NCI-H1092 treated with DMSO at 0.1 percent for 48 hours (cell line): Measurements from ENCODE around the gene SLC2A11.
A peak's percentile ranks its signal among the peaks of the same experiment; 100 is the strongest.

Experiments
- DNase-seq: peaks from one replicate; lab custom pipeline; 2025; lab: John Stamatoyannopoulos, UW

The SLC2A11 gene

DNA sequence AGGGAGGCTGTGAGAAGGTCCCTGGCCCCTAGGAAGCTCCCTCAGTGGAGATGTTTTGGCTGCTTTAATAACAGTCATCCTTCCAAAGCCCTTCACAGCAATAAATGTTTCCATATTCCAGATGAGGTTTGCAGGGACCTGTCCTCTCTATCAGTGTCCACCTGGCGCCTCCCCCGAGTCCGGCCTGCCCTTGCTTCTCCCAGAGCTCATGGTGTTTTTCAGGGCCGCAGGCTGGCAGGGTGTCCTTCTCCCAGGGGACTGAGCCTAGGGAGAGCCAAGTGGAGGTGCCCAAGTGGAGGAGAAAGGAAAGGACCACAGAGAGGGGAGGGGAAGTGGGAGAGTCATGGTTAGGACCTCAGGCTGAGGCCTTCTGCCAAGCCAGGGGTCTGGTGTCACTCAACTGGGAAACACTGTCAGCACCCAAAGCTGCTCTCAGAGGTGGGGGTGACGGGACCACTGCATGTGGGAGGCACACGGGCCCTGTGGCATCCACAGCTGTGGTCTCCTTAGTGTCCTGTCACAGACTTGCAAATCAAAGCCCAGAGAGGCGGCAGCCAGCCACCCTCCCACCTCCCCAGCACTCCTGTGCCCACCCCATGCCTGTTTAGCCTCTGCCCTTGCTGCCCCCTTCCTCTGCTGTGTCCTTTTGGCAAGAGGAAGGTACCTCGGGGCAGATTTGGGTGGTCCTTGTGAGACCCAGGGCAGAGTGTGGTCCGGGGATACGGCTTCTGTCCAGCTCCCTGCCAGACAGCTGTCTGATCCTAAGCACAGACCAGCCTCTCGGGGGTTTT, 25.3 kb upstream of the SLC2A11 start:
- DNase-seq: no peak

DNA sequence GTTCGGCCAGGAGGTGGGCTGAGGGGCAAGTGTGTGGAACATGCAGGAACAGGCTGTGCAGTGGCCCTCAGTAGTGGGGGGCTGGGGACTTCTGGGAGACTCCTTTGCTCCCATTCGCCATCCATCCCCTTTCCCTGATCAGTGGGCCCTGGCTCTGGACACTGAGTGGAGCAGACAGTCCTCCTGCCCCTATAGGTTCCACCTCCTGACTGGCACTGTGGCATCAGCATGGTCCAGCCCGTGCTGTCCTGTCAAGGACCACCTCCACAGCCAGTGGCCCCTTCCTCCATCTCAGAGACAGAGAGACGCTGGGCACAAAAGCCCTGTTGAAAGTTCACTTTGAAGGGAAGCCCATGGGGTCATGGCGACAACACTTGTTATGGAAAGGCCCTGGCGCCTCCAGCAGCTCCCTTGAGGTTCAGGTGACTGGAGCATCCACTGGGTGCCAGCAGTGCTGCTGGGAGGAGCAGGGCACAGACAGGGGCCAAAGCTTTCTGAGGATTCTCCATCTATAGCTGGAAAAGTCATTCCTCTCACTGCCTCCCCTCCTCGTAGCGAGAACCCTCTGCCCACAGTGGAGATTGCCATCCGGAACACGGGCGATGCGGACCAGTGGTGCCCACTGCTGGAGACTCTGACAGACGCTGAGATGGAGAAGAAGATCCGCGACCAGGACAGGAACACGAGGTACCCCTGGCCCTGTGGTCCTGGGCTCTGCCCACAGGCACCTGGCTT, 24.5 kb upstream of the SLC2A11 start:
- DNase-seq: no peak

DNA sequence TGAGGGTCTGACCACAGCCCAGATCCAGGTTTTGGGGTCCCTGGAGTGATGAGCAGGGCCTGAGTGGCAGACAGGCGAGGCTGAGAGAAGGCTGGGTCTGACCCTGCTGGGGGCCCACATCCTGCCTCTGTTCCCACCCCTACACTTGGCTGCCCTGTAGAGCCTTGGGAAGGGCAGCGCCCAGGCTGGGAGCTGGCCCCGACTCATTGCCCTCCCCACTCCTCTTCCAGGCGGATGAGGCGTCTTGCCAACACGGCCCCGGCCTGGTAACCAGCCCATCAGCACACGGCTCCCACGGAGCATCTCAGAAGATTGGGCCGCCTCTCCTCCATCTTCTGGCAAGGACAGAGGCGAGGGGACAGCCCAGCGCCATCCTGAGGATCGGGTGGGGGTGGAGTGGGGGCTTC, 23.8 kb upstream of the SLC2A11 start:
- DNase-seq: no peak

GRCh38 chr22:23834406-23834792, 23.3 kb upstream of the SLC2A11 start:
- DNase-seq: no peak

- peak; percentile 9 for DNase-seq
Observed at GRCh38 chr22:23834793-23835483, 22.7 kb upstream of the SLC2A11 start.

- no peak for DNase-seq
Observed at GRCh38 chr22:23835484-23836144, 22.1 kb upstream of the SLC2A11 start.

GRCh38 chr22:23836281-23836680, 21.4 kb upstream of the SLC2A11 start:
- DNase-seq: no peak

- DNase-seq: no peak
Observed at GRCh38 chr22:23836692-23837495, 20.8 kb upstream of the SLC2A11 start.

DNA sequence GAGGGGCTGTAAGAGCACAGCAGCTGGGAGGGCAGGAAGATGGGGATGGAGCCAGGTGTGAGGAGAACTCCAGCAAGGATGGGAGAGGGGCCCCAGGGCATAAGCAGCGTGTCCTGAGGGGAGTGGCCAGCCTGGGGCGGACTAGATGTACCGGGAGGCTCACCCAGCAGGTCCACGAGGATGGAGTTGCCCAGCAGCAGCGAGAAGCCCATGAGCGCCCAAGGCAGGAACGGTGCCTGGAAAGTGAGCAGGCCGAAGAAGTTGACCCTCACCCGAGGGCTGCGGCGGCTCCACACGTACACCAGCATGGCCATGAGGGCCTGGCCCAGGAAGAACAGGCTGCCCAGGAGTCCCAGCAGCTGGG, 20.2 kb upstream of the SLC2A11 start:
- DNase-seq: no peak

- no peak for DNase-seq
Observed at GRCh38 chr22:23837911-23838680, 19.6 kb upstream of the SLC2A11 start.

GRCh38 chr22:23838681-23839468, 18.8 kb upstream of the SLC2A11 start, which contains the start of gene DERL3:
Gene DERL3 (minus strand): TSS chr22:23839006. CDS start chr22:23838987, 19 bp downstream.
- DNase-seq: peak; percentile 99

DNA sequence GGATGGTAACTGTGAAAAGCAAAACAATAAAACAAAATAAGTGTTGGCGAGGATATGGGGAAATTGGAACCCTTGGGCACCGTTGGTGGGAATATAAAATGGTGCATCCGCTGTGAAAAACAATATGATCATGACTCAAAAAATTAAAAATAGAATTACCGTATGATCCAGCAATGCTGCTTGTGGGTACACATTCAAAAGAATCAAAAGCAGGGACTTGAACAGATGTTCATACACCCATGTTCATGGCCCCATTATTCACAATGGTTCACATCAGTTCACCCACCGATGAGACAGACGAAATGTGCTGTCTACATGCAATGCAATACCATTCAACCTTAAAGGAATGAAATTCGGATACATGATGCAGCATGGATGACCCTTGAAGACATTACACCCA, 17.6 kb upstream of the SLC2A11 start:
- DNase-seq: no peak

GRCh38 chr22:23841292-23841691, 16.4 kb upstream of the SLC2A11 start:
- DNase-seq: peak; percentile 23

- peak; percentile 62 for DNase-seq
Observed at GRCh38 chr22:23841736-23842445, 15.8 kb upstream of the SLC2A11 start.

- DNase-seq: no peak
Observed at GRCh38 chr22:23842599-23842998, 15.1 kb upstream of the SLC2A11 start.

GRCh38 chr22:23844739-23845202, 12.9 kb upstream of the SLC2A11 start:
- no peak for DNase-seq

DNA sequence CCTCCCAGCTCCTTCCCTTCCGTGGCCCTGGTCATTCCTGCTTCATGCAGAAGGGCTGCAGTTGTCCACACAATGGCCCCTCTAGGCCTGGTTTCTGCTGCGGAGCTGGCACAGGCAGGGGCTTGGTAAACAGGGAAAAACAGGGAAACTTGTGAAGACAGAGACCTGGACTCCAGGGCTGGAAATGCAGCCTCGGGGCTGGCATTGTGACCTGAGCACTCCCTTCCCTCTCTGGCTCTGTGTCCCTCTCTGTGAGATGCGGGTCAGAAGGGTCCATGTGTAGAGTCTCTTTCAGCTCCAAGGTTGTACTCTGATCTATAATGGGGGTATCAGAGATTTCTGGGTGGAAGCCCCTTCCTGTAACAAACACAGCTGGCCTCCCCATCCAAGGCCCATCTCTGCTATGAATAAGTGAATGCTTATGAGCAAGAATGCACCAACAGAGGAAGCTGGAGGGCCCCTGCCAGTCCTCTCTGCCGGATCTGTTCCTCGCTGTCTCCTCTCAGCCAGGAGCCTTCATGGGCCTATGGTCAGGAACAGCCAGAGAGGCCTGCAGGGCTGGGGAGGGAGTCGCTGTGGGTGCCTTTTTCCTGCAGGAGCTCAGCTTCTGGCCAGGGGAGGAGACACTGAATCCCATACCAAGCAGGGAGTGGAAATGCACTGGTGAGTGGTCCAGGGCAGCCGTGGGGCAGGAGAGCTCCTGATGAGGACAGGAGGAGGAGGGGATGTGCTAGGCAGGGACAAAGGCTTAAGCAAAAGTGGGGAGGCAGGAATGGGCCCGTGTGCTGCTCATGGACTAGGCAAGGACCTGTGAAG, 12.2 kb upstream of the SLC2A11 start:
- DNase-seq: no peak

DNA sequence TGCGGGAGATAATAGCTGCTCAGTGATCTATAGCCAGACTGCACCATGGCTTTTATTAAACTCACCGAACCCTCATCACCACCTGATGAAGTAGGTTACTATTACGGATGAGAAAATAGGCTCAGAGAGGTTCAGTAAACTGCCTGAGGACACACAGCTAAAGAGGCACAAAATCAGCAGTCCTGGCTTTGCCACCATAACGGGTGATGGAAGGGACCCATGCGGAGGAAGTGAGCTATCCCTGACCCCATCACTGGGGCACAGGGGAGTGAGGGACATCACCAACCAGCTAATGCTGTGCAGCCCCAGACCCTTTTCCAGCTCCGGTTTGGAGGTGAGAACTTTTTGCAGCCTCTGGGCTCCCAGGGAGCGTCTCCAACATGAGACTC, 11.6 kb upstream of the SLC2A11 start:
- no peak for DNase-seq
